Measurements from ENCODE around the gene CAMTA1.

CAMTA1 gene

DNA sequence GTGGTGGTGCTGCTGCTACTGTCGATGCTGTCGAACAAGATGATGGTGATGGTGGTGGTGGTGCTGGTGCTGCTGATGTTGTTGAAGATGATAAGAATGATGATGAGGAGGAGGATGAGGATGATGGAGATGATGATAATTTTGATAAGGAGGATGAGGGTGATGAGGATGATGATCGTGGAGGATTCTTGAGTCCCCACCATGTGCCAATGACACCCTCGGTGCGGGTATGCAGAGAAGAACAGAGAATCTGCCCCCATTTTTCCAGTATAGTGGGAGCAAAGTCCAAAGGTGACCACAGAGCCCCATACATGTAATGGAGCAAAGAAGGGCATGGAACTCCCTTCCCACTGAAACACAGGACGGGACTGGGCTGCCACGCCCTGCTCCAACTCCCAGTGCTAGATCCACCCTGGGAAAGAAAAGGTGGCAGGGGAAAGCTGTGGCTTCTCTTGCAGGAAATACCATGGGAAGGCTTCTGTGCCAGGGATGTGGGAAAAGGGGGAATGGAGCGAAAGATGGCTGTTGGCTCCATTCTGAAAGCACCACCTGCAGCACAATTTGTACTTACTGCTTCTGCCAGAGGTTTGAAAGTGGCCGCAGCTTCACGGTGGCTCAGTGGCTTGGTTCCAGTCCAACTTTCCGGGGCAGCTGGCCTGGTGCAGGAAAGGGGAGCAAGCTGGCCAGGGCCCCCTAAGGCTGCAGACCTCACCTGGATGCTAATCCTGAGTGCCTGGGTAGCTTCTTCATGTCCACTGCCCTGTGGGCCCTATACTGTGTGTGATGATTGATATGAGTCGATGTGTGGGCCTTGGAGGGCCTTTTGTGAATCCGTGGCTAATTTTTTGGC, 598.6 kb downstream of the CAMTA1 start:
- no peak for DNase-seq

DNA sequence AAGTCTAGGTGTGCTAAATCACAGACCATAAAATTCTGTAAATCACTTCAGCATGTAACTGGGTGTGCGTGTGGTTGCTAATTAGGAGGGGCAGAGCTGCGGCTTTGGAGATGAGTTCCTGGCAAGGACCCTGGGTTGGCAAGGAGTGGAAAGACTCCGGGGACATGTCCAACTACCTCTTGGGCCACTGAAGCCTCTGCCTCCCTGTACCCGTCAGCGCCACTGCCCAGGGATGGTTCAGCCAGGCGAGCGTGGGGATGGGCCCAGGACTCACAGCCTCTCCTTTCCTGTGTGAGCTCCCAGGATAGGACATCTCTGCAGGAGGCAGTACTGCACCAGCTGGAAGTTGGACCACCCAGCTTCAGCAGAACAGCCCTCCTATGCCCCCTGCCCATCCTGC, 599.4 kb downstream of the CAMTA1 start:
- no peak for DNase-seq

DNA sequence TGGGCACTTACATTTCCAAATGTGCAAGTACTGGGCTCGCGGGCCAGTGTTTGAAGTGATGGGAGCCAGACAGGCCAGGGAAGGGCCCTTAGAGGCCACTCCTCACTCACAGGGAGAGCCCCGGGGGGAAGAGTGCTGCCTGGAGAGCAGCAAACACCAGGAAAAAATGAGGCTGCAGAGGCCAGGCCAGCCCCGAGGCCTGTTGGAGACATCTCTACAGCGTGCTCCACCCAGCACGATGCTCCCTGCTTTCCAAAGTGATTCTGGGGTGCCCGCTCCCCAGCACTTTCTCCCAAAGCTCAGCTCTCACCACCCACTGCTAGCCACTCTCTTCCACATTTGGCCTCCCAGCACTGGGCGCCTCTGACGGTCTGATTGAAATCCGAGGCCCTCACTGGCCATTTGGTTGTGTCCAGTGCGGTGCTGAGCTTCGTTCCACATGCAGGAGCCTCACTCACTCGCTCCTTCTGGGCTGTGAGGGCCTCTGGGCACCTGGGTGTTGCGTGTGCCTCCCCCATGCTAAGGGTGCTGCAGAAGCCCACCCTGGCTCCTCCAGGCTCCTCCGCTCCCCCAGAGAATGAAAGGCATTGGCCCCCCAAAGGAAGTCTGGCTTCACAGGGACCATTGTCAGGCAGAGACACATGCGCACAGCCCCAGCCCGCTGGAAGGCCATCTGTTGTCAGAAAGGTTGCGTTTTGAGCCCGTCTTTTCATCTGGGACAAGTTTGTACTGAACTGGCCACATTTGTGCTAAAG, 600.4 kb downstream of the CAMTA1 start:
- no peak for DNase-seq

GRCh38 chr1:7386226-7387052, 601.2 kb downstream of the CAMTA1 start:
- no peak for DNase-seq

GRCh38 chr1:7387053-7387927, 602.0 kb downstream of the CAMTA1 start:
- no peak for DNase-seq

GRCh38 chr1:7388141-7388487, 602.9 kb downstream of the CAMTA1 start:
- DNase-seq, result no peak

GRCh38 chr1:7388488-7389185, 603.4 kb downstream of the CAMTA1 start:
- no peak for DNase-seq

- DNase-seq, result no peak
Measured at GRCh38 chr1:7389201-7389905, 604.1 kb downstream of the CAMTA1 start.

DNA sequence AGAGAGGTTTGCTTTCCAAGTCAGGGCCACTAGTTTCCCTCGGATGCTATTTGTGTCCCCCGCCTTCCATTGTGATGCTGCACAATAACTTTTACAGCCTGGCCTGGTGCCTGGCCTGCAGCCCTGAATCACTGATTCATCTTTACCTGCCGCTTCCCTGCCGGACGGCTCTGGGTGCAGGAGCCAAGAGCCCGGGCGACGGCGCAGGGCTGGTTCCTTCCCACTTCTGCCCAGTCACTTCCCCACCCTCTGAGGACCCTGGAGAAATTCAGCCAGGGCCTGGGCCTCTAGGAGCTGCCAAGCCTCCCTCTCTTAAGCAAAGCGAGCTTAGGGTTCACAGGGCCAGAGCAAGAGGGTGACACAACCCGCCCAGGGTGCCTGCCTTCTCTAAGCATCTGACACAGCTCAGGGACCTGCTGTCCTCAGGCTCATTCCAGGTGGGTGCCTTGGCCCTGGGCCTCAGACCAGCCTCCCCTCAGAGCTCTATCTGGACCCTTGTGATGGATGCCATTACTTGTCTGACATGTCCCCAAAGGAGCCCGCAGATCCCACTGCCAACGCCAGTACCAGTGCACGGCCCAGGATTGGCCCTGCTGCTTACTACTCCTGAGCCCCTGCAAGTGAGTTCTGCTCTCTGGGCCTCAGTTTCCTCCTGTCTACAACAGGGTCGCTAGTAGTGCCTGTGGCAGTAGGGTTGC, 604.8 kb downstream of the CAMTA1 start:
- no peak for DNase-seq

- no peak for DNase-seq
Measured at GRCh38 chr1:7390604-7391000, 605.3 kb downstream of the CAMTA1 start.

GRCh38 chr1:7393136-7393535, 607.9 kb downstream of the CAMTA1 start:
- DNase-seq, result no peak

- DNase-seq, result no peak
Measured at GRCh38 chr1:7395251-7395650, 610.0 kb downstream of the CAMTA1 start.

- DNase-seq, result no peak
Measured at GRCh38 chr1:7398982-7399381, 613.7 kb downstream of the CAMTA1 start.

DNA sequence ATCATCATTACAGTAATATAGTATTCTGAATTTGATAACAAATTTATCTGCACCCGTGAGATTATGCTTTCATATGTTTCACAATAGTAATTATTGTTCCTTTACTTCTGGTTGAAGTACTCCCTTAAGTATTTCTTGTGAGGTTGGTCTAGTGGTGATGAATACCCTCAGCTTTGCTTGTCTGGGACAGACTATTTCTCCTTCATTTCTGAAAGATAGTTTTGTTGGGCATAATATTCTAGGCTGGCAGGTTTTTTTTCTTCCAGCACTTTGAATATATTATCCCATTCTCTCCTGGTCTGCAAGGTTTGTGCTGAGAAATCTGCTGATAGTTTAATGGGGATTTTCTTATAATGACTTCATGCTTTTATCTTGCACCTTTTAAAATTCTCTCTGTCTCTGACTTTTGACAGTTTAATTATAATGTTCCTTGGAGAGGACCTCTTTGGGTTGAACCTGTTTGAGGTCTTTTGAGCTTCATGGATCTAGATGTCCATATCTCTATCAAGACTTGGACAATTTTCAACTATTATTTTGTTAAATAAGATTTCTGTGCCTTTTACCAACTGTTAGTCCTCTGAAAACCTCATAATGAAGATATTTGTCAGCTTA, 614.4 kb downstream of the CAMTA1 start:
- no peak for DNase-seq

DNA sequence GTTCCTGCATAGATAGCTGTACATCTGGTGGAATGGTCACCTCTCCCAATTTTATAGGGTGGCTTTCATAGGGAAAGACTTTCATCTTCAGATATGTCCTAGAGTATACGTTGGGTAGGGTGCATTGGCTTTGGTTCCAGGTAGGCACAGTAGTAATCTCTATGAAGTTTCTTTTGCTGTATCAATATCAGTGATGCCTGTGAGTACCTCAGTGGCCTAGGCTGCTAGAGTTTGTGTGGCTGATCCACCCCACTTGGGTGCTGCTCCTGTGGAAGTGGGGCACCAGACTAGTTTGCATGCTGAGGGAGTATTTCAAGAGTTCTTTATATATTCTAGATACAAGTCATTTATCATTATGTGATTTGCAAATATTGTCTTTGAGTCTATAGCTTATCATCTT, 615.3 kb downstream of the CAMTA1 start:
- DNase-seq, result no peak

- no peak for DNase-seq
Measured at GRCh38 chr1:7401814-7402547, 616.7 kb downstream of the CAMTA1 start.

DNA sequence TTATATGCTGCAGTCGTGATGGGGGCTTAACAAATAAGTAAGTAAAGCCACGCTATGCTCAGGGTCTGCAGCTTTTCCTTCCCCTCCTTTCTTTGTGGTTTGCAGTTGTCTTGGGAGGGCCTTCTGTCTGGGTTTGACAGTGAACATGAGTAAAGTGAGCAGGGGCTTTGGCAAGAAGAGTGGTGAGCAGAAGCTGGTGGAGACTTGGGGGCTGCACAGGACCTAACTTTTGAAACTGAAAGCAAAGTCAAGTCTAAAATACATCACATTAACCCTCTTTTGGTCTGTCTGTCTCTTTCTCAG, 617.2 kb downstream of the CAMTA1 start:
- no peak for DNase-seq

DNA sequence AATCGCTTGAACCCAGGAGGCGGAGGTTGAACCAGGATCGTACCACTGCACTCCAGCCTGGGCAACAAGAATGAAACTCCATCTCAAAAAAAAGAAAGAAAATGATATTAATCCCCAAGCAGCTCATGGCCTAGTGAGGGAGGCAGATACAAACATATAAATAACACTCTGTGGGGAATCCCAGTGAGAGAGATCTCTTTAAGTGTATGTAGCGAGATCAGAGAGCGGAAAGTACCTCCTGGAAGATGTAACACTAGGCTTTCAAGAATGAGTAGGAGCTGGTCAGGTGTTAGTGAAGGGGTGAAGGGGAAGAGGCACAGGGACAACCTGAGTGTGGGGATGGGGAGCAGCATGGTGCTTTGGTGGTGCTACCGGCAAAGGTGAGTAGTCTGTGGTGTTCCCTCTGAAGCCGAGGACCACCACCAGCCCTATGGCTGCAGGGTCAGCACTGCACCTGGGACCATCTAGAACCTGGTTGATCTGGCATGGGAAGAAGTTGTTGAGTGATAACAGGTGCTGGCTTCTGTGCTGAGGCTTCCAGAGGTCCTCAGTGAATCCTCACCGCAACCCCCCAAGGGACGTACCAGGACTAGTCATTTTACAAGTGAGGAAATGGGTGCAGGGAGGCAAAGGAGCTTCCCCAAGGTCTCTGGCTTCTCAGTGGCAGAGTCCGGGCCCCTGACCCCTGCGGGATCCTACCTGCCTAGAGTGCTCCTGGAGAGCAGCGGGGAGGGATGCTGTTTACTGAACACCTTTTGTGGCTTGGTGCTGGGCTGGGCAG, 618.2 kb downstream of the CAMTA1 start:
- no peak for DNase-seq

Measured in bone marrow (tissue), 2 donors.